Embryonic facial prominence (tissue), 1 donor: ENCODE results near the gene ZNF273.

ENCODE experiments used
- DNase-seq: peaks from one replicate; pipeline ENCODE4 v3.0.0-alpha.2; 2016; ENCODE audit errors: extremely low spot score

ZNF273 gene

DNA sequence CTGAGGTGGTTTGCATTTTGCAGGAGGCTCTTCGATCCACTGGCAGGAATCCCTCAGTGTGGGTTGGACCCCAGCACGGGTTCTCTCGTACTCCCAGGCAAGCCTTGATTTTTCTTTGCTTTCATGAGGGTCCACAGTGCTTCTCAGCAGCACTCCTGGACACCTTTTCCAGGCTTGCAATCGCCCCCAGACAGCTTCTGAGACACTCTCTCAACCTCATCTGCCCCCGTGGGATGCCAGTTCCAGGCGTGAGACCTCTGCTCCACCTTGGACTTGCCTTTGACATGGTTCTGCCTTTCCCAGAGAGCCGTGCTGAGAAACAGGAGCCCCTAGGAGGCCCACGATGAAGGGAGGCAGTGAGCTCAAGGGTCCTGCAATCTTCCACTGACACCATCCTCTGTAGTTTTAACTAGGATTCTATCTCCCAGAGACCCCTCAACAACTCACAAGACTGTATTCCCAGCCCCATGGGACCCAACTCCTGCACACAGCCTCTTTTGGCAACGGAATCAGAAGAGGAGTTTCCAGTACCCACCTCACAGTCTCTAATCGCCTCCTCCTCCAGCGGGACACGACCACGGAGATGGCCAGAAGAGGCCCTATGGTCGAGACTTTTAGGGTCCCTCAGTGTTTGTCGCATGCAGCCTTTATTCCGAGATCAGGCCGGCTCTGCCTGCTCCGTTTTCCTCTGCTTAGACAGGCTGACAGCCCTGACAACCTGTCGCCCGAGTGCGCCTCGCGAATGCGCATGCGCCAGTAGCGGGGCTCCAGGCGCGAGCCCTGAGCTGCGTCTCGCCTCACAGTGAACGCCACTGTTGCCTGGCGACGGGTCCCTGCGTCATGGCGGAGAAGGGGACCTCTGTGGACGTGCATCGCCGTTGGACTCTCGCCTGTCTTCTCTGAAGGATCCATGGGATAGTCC, 26.0 kb upstream of the ZNF273 start:
- DNase-seq, result no peak

DNA sequence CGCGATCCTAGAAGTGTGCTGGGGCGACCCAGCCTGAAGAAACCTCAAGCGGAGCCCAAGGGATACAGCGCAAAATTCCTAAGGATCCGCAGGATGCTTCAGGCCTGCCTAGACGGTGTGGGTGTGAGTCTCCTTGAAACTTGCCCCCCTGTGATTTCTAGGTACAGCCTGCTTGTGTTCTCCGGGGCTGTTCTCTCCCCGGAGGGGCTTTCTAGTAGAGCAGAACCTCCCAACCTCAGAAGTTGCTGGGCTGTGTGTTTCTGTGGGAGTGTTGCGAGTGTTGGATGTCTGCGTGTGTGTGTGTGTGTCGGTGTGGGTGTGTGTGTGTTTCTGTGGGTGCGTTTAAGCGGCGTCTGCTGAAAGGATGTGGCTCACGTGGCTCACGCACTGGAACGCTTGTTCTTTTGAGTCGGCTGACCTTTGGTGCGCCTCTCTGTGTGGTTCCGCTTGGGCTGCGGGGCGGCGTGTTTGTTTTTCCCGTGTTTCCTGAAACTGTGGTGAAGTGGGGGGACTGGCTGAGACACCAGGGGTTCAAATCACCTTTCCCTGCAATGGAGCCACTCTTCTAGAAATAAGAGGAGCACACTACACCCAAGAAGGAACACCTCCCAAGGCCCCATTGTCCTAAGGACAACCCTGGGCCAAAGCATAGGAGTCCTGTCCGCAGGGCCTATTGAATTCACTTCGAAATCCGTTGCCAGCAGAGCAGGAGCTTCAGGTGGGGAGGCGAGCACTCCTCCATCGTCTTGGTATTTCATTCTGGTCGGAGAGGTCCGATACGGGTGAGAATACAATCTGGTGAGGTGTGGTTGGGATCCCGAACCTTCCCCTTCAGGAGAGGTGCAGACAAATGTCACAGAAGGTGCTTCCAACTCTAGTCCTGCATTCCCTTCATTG, 25.1 kb upstream of the ZNF273 start:
- no peak for DNase-seq

DNA sequence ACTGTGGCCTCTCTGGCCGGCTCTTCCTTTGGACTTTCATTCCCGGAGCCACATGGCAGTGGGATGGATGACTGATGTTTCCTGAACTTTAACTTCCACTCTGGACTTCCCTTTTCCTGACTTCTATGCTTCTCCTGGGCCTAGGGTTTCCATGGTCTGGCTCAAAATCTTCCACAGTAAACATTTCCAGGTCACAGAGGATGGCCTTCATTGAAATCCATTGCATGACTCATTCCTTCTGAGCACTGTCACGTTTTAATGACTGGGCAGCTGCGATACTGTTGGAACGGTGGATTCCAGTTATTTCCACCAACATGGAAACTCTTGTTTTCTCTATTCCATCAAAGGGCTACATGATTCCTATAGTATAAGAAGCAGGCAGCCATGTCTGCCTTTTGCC, 24.4 kb upstream of the ZNF273 start:
- no peak for DNase-seq

DNA sequence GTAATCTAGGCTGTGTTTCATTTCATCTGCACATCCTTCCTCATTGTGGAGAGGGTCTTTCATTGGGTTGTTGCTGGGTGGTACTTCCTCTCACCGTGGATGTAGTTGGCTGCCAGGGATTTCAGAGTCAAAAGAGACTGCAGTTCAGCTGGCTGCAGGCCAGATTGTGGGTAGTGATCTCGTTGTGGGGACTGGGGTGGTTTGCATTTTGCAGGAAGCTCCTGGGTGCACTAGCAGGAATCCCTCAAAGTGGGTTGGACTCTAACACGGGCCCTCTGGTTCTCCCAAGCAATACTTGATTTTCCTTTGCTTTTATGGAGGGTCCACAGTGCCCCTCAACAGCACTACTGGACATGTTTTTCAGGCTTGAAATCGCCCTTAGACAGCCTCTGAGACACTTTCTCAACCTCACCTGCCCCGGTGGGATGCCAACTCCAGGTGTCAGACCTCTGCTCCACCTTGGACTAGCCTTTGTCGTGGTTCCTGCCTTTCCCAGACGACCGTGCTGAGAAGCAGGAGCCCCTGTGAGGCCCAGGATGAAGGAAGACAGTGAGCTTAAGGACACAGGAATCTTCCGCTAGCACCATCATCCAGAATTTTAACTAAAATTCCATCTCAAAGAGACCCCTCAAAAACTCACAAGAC, 23.9 kb upstream of the ZNF273 start:
- no peak for DNase-seq

DNA sequence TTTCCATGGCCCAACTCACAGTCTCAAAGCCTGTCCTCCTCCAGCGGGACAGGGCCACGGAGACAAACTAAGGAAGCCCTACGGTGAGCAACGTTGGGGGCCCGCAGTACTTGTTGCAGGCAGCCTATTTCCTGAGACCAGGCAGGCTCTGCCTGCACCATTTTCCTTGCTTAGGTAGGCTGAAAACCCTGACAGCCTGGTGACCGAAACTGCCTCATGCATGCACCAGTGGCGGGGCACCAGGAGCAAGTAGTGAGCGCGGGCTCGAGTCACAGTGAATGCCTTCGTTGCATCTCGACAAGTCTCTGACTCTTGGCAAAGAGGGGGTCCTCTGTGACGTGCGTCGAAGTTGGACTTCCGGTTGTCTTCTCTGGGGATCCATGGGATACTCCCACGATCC, 23.3 kb upstream of the ZNF273 start:
- no peak for DNase-seq

DNA sequence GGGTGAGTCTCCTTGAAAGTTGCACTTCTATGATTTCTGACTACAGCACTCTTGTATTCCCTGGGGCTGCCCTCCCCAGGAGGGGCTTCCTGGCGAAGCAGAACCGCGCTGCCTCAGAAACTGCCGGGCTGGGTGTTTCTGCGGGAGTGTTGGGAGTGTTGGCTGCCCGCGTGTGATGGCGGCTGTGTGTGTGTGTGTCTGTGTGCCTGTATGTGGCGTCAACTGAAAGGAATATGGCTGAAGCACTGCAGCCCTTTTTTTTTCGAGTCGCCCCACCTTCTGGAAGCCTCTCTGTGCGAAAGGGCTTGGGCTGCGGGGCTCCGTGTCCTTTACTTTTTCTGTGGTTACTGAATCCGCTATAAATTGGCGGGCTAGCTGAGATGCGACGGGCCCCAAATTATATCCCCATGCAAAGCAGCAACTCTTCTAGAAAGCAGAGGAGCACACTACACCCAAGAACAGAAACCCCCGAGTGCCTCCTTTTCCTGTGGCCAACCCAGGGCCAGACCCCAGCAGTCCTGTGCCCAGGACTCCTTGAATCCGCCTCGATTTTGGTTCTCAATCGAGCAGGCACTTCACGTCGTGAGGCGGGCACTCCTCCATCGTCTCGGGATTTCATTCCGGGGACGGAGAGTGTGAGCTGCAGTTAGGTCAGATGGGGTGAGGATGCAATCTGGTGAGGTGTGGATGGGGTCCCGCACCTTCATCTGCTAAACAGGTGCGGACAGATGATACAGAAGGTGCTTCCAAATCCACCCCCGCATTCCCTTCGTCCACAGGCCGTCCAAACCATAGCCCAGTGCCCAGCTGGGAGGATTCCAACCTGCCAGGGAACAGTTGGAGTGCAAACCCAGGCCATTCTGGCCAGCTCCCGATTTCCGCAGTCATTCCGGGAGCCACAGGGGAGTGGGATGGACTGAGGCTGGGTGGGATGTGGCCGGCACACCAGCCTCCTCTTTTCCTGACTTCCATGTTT, 22.5 kb upstream of the ZNF273 start:
- DNase-seq, result no peak

DNA sequence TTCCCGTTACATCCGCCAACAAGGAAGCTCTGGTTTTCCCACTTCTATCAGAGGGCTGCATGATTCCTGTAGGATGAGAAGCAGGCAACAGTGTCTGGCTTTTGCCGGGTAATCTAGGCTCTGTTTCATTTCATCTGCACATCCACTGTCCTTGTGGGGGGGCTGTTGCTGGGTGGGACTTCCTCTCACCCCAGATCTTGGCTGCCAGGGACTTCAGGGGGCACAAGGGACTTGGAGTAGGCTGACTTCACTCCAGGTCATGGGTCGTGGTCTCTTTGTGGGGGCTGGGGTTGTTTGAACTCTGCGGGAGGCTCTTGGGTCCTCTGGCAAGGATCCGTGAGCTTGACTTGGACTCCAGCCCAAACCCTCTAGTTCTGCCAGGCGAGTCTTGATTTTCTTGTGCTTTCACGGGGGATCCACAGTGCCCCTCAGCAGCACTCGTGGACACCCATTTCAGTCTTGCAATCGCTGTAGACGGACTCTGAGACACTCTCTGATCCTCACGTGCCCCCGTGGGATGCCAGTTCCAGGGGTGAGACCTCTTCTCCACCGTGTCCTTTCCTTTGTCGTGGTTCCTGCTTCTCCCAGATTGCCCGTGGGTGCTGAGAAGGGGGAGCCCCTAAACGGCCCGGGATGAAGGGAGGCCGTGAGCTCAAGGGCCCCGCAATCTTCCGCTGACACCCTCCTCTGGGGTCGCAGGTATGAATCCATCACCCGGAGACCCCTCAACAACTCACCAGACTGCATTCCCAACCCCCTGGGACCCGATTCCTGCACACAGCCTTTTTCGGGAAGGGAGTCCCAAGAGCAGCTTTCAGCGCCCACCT, 21.4 kb upstream of the ZNF273 start:
- no peak for DNase-seq

DNA sequence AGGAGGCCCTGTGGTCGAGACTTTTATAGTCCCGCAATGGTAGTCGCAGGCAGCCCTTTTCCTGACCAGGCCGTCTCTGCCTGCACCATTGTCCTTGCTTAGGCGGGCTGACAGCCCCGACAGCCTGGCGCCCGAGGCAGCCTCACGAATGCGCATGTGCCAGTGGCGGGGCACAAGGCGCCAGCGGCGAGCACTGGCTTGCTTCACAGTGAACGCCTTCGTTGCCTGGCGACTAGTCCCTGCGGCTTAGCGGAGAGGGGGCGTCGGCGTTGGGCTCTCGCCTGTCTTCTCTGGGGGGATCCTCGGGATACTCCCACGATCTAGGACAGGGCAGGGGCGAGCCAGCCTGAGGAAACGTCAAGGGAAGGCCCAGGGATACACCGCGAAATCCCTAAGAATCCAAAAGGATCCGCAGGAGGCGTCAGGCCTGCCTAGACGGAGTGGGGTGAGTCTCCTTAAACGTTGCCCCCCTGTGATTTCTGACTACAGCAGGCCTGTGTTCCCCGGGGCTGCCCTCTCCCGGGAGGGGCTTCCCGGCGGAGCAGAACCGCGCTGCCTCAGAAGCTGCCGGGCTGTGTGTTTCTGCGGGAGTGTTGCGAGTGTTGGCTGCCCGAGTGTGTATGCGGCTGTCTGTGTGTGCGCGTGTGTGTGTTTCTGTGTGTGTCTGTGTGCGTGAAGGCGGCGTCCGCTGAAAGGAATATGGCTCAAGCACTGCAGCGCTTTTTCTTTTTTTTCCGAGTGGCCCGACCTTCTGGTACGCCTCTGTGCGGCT, 20.5 kb upstream of the ZNF273 start:
- no peak for DNase-seq

DNA sequence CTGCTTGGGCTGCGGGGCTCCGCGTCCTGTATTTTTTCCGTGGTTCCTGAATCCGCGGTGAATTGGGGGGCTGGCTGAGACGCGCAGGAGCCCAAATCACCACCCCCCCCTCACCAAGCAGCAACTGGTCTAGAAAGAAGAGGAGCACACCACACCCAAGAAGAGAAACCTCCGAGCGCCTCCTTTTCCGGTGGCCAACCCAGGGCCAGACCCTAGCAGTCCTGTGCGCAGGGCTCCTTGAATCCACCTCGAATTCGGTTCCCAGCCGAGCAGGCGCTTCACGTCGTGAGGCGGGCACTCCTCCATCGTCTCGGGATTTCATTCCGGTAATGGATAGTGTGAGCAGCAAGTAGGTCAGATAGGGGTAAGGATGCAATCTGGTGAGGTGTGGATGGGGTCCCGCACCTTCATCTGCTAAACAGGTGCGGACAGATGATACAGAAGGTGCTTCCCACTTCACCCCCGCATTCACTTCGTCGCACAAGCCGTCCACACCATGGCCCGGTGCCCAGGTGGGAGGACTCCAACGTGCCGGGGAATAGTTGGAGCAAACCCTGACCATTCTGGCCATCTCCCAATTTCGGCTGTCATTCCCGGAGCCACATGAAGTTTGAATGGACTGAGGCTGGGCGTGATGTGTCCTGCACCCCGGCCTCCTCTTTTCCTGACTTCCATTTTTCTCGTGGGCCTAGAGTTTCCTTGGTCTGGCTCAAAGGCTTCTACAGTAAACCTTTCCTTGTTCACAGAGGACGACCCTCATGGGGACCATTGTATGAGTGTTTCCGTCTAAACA, 19.8 kb upstream of the ZNF273 start:
- DNase-seq, result no peak

DNA sequence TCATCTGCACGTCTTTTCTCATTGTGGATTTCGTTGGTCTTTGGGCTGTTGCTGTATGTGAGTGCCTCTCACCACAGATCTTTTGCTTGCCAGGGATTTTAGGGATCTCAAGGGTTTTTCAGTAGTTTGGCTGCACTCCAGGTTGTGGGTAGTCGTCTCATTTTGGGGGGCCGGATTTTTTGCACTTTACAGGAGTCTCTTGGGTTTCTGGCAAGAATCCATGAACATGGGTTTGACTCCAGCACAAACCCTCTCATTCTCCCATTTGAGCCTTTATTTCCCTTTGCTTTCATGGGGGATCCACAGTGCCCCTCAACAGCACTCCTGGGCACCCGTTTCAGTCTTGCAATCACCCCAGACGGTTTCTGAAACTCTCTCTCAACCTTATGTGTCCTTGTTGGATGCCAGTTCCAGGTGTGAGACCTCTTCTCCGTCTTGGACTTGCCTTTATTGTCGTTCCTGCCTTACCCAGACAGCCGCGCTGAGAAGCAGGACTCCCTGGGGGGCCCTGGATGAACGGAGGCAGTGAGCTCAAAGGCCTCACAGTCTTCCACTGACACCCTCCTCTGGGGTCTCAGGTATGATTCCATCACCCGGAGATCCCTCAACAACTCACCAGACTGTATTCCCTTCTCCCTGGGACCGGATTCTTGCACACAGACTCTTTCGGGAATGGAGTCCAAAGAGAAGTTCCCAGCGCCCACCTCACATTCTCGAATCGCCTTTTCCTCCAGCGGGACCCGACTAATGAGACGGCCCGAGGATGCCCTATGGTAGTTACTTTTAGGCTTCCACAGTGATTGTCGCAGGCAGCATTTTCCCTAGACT, 18.8 kb upstream of the ZNF273 start:
- no peak for DNase-seq

DNA sequence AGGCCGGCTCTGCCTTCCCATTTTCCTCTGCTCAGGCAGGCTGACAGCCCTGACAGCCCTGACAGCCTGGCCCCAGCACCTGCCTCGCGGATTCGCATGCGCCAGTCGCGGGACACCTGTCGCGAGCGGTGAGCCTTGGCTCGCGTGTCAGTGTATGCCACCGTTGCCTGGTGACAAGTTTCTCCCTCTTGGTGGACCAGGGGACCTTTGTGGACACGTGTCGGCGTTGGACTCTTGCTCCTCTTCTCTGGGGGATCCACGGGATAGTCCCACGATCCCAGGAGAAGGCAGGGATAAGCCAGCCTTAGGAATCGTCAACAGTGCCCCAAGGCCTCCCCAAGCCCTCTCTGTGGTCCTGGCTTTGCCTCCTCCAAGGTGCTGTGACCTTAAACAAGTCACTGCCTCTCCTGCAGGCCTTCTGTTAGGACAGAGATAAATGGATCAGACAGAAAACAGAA, 18.1 kb upstream of the ZNF273 start:
- no peak for DNase-seq

DNA sequence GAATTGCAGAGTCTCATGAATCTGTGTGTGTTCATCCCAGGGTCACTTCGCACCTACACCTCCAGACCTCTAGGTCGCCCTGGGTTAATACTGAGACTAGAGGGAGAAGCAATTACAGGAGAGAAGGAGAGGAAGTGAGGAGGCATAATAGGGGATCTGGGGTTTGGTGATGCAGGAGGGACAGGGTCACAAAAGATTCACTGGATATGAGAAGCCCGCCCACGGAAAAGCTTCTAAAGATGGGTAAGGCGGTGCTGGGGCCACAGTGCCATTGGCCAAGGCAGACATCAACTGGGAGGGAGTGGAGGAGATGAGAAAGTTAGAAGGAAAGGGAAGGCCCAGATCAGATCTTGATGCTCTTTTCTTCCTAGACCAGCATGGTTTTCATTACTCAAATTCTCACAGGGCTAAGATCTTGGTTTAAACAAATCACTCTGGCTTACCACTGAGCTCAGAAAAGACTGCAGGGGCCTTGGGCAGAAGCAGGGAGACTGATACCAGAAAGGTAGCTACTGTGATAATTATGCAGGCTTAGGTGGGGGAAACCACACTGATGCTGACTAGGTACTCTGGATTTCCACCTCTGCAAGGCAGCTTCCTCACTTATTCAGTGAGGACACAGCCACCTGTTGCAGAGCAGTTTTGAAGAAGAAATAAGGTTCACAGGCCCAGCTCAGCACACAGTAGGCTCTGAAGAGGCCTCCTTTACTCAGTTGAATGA, 17.4 kb upstream of the ZNF273 start:
- DNase-seq, result no peak

DNA sequence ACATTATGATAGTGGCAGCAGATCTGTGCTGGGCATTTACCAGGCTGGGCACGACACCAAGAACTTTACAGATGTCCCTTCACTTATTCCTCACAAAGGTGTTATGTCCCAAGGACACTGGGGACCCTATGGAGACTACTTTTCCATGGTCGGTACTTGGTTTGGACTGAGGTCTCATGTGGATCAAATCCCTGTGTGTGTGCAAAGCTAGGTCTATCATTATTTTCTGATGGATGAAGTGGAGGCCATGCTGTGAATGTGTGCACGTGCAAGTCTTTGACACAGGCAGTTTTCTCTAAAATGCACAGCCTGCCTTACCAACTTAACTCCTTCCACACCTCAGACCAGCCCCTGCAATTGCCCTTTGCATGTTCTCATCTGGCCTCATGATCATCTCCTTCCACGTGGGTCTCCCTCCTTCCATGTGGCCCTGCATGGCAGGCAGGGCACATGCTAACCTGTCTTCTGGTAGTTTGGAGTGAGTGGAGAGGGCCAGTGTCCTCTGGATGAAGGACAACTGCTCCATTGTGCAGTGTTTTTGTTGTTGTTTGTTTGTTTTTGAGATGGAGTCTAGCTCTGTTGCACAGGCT, 16.0 kb upstream of the ZNF273 start:
- no peak for DNase-seq

DNA sequence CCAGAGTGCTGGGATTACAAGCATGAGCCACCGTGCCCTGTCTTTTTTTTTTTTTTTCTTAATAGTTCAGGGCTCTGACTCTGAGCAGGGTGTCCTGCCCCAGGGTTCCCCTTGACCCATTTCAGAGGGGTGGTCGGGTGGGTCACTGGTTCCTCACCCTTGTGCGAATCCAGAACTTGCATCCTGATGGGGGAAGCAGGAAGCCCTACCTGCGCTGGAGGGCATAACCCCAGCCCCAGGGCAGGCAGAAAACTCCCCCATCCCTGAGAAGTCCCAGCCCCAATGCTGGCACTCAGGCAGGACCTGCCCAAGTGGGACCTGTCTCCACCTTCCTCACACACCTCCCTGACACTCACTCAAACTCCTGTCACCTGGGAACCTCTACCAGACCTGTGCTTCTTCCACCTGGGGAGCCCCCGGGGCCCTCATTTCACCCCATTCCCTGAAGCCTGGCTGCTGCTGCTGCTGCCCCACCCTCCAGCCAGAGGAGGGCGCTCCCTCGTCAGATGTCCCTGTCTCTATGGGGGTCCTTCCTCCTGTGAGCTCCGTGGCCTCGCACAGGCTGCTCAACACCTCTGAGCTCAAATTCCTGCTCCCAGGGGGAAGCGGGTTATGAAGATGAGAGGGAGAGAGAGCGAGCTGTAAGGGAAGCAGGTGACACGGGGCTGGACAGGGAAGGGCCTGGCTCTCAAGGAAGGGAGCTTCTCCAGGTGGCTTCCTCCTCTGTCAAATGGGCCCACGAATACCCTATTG, 15.1 kb upstream of the ZNF273 start:
- DNase-seq, result no peak

DNA sequence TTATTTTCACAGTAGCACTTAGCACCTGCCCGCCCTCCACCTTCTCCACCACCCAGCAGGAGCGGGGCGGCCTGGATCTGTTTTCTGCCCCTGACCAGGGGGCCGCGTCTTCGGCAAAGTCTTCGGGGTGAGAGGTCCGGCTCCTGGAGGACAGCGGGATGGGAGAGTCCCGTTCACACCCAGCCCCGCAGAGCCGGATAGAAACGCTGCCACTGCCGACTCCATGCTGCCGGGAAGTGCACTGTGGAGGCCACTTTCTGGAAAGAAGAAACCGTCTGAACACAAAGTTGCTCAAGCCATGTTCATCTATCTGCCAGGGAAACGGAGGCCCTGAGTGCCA, 14.5 kb upstream of the ZNF273 start:
- no peak for DNase-seq
